IPS-NIHi7 (cell line): Measurements from ENCODE around the gene LTBP3.

ENCODE experiments used
- DNase-seq: peaks from one replicate; pipeline ENCODE4 v3.0.0; 2012; ENCODE audit warnings: mixed read lengths; ENCODE audit errors: extremely low spot score

LTBP3 gene

GRCh38 chr11:65506772-65507505 lies 51.2 kb downstream of the LTBP3 start:
- no peak for DNase-seq

GRCh38 chr11:65506290-65506771 lies 51.8 kb downstream of the LTBP3 start:
- DNase-seq, result no peak

DNA sequence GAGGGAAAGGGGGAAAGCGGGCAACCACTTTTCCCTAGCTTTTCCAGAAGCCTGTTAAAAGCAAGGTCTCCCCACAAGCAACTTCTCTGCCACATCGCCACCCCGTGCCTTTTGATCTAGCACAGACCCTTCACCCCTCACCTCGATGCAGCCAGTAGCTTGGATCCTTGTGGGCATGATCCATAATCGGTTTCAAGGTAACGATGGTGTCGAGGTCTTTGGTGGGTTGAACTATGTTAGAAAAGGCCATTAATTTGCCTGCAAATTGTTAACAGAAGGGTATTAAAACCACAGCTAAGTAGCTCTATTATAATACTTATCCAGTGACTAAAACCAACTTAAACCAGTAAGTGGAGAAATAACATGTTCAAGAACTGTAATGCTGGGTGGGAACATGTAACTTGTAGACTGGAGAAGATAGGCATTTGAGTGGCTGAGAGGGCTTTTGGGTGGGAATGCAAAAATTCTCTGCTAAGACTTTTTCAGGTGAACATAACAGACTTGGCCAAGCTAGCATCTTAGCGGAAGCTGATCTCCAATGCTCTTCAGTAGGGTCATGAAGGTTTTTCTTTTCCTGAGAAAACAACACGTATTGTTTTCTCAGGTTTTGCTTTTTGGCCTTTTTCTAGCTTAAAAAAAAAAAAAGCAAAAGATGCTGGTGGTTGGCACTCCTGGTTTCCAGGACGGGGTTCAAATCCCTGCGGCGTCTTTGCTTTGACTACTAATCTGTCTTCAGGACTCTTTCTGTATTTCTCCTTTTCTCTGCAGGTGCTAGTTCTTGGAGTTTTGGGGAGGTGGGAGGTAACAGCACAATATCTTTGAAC lies 52.5 kb downstream of the LTBP3 start:
- no peak for DNase-seq

GRCh38 chr11:65504674-65505465 lies 53.3 kb downstream of the LTBP3 start:
- no peak for DNase-seq

DNA sequence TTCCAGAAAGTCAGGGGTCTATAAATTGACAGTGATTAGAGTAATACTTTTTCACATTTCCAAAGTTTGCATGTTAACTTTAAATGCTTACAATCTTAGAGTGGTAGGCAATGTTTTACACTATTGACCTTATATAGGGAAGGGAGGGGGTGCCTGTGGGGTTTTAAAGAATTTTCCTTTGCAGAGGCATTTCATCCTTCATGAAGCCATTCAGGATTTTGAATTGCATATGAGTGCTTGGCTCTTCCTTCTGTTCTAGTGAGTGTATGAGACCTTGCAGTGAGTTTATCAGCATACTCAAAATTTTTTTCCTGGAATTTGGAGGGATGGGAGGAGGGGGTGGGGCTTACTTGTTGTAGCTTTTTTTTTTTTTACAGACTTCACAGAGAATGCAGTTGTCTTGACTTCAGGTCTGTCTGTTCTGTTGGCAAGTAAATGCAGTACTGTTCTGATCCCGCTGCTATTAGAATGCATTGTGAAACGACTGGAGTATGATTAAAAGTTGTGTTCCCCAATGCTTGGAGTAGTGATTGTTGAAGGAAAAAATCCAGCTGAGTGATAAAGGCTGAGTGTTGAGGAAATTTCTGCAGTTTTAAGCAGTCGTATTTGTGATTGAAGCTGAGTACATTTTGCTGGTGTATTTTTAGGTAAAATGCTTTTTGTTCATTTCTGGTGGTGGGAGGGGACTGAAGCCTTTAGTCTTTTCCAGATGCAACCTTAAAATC lies 54.0 kb downstream of the LTBP3 start:
- no peak for DNase-seq

DNA sequence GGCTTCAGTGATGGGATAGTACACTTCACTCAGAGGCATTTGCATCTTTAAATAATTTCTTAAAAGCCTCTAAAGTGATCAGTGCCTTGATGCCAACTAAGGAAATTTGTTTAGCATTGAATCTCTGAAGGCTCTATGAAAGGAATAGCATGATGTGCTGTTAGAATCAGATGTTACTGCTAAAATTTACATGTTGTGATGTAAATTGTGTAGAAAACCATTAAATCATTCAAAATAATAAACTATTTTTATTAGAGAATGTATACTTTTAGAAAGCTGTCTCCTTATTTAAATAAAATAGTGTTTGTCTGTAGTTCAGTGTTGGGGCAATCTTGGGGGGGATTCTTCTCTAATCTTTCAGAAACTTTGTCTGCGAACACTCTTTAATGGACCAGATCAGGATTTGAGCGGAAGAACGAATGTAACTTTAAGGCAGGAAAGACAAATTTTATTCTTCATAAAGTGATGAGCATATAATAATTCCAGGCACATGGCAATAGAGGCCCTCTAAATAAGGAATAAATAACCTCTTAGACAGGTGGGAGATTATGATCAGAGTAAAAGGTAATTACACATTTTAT lies 54.7 kb downstream of the LTBP3 start:
- no peak for DNase-seq

DNA sequence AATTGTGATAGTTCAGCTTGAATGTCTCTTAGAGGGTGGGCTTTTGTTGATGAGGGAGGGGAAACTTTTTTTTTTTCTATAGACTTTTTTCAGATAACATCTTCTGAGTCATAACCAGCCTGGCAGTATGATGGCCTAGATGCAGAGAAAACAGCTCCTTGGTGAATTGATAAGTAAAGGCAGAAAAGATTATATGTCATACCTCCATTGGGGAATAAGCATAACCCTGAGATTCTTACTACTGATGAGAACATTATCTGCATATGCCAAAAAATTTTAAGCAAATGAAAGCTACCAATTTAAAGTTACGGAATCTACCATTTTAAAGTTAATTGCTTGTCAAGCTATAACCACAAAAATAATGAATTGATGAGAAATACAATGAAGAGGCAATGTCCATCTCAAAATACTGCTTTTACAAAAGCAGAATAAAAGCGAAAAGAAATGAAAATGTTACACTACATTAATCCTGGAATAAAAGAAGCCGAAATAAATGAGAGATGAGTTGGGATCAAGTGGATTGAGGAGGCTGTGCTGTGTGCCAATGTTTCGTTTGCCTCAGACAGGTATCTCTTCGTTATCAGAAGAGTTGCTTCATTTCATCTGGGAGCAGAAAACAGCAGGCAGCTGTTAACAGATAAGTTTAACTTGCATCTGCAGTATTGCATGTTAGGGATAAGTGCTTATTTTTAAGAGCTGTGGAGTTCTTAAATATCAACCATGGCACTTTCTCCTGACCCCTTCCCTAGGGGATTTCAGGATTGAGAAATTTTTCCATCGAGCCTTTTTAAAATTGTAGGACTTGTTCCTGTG lies 55.4 kb downstream of the LTBP3 start:
- no peak for DNase-seq

- no peak for DNase-seq
Measured at GRCh38 chr11:65502274-65502554, 55.9 kb downstream of the LTBP3 start.

DNA sequence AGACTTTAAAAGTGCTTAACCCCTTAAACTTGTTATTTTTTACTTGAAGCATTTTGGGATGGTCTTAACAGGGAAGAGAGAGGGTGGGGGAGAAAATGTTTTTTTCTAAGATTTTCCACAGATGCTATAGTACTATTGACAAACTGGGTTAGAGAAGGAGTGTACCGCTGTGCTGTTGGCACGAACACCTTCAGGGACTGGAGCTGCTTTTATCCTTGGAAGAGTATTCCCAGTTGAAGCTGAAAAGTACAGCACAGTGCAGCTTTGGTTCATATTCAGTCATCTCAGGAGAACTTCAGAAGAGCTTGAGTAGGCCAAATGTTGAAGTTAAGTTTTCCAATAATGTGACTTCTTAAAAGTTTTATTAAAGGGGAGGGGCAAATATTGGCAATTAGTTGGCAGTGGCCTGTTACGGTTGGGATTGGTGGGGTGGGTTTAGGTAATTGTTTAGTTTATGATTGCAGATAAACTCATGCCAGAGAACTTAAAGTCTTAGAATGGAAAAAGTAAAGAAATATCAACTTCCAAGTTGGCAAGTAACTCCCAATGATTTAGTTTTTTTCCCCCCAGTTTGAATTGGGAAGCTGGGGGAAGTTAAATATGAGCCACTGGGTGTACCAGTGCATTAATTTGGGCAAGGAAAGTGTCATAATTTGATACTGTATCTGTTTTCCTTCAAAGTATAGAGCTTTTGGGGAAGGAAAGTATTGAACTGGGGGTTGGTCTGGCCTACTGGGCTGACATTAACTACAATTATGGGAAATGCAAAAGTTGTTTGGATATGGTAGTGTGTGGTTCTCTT lies 56.5 kb downstream of the LTBP3 start:
- DNase-seq, result no peak

GRCh38 chr11:65501186-65501471 lies 57.0 kb downstream of the LTBP3 start:
- DNase-seq, result no peak

GRCh38 chr11:65500387-65501185 lies 57.6 kb downstream of the LTBP3 start:
- no peak for DNase-seq

GRCh38 chr11:65499713-65500386 lies 58.3 kb downstream of the LTBP3 start:
- DNase-seq, result no peak

DNA sequence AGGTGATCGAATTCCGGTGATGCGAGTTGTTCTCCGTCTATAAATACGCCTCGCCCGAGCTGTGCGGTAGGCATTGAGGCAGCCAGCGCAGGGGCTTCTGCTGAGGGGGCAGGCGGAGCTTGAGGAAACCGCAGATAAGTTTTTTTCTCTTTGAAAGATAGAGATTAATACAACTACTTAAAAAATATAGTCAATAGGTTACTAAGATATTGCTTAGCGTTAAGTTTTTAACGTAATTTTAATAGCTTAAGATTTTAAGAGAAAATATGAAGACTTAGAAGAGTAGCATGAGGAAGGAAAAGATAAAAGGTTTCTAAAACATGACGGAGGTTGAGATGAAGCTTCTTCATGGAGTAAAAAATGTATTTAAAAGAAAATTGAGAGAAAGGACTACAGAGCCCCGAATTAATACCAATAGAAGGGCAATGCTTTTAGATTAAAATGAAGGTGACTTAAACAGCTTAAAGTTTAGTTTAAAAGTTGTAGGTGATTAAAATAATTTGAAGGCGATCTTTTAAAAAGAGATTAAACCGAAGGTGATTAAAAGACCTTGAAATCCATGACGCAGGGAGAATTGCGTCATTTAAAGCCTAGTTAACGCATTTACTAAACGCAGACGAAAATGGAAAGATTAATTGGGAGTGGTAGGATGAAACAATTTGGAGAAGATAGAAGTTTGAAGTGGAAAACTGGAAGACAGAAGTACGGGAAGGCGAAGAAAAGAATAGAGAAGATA lies 59.0 kb downstream of the LTBP3 start, which contains the start of gene MALAT1:
Gene MALAT1 (plus strand): TSS at position 69 of the 736 bp plus-strand sequence.
- no peak for DNase-seq

- DNase-seq, result no peak
Measured at GRCh38 chr11:65498727-65498976, 59.5 kb downstream of the LTBP3 start.

DNA sequence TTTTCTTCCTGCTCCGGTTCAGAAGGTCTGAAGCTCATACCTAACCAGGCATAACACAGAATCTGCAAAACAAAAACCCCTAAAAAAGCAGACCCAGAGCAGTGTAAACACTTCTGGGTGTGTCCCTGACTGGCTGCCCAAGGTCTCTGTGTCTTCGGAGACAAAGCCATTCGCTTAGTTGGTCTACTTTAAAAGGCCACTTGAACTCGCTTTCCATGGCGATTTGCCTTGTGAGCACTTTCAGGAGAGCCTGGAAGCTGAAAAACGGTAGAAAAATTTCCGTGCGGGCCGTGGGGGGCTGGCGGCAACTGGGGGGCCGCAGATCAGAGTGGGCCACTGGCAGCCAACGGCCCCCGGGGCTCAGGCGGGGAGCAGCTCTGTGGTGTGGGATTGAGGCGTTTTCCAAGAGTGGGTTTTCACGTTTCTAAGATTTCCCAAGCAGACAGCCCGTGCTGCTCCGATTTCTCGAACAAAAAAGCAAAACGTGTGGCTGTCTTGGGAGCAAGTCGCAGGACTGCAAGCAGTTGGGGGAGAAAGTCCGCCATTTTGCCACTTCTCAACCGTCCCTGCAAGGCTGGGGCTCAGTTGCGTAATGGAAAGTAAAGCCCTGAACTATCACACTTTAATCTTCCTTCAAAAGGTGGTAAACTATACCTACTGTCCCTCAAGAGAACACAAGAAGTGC lies 60.0 kb downstream of the LTBP3 start:
- no peak for DNase-seq

- peak; percentile 84 for DNase-seq
Measured at GRCh38 chr11:65497141-65498041, 60.8 kb downstream of the LTBP3 start.
